ENCODE results near the gene IKZF1.

DNA sequence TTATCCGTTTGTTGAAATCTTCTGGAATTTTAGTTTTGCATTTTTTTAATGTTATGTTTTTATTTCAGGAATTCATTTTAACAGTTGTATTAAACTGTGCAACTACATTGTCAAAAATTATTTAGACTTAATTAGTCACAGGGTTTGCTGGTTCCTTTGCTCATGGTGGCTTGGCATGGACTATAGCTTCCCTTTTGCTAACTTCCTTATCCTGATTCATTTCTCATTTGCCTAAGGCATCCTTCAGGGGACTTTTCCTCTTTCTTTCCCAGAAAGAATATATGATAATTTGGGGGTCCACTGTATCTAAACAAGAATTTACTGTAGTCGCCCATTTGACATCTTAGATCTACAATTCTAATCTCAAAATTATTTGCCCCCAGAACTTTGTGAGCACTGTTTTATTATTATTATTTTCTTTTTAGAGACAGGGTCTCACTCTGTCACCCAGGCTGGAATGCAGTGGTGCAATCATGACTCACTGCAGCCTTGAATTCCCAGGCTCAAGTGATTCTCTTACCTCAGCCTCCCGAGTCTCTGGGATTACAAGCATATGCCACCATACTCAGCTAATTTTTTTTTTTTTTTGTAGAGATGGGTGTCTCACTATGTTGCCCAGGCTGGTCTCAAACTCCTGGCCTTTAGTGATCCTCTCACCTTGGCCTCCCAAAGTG lies 131.8 kb downstream of the IKZF1 start:
- TF ChIP-seq, protein P1, sequence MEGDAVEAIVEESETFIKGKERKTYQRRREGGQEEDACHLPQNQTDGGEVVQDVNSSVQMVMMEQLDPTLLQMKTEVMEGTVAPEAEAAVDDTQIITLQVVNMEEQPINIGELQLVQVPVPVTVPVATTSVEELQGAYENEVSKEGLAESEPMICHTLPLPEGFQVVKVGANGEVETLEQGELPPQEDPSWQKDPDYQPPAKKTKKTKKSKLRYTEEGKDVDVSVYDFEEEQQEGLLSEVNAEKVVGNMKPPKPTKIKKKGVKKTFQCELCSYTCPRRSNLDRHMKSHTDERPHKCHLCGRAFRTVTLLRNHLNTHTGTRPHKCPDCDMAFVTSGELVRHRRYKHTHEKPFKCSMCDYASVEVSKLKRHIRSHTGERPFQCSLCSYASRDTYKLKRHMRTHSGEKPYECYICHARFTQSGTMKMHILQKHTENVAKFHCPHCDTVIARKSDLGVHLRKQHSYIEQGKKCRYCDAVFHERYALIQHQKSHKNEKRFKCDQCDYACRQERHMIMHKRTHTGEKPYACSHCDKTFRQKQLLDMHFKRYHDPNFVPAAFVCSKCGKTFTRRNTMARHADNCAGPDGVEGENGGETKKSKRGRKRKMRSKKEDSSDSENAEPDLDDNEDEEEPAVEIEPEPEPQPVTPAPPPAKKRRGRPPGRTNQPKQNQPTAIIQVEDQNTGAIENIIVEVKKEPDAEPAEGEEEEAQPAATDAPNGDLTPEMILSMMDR (conservative IDR thresholded peaks at IDR 0.05 in 1 of 2, IDR thresholded peaks at IDR 0.05 in 1 of 2; ENCODE audit: extremely low read depth in 1 of 2, insufficient read depth in 1 of 2, low read depth in 1 of 2, low read length in 2 of 2), result no peak
- TF ChIP-seq EZH2 (IDR thresholded peaks at IDR 0.05; ENCODE audit: borderline replicate concordance, low read length), result no peak
